Kidney (tissue), 14 donors: ENCODE results near the gene HNRNPM. TPM values are rescaled to one million over a fixed set of nuclear protein-coding genes. Genes with fewer than 3 reads are reported as not detected.

Experiments
- DNase-seq, 5 donors: peaks; one replicate each; pipeline ENCODE4 v3.0.0-alpha.2; 2013 to 2020
- FAIRE-seq: peaks from 2 replicates; lab custom pipeline; 2012; peaks lifted over from hg19 to GRCh38; lab: Jason Lieb, UNC
- H3K27ac ChIP-seq, 2 donors: one replicate each; pipeline ENCODE4 v1.7.0; 2013; ENCODE audit warnings: low read depth in 2 of 2, low read length in 2 of 2, inconsistent platforms in 1 of 2
- H3K27me3 ChIP-seq: one replicate; pipeline ENCODE4 v1.7.1; 2013; ENCODE audit warnings: low read length, inconsistent platforms; ENCODE audit not compliant: control insufficient read depth, insufficient read depth
- H3K36me3 ChIP-seq, 3 donors: one replicate each; pipeline versions ENCODE4 v1.7.0 to v1.7.1; 2013; ENCODE audit warnings: low read length in 3 of 3, control low read depth in 1 of 3, inconsistent platforms in 1 of 3; ENCODE audit not compliant: insufficient read depth in 3 of 3, control insufficient read depth in 2 of 3
- H3K4me1 ChIP-seq, 3 donors: one replicate each; pipeline versions ENCODE4 v1.7.0 to v1.7.1; 2013; ENCODE audit warnings: low read length in 3 of 3, inconsistent platforms in 1 of 3, low read depth in 1 of 3; ENCODE audit not compliant: control insufficient read depth in 2 of 3, insufficient read depth in 2 of 3
- H3K4me3 ChIP-seq, 3 donors: one replicate each; pipeline versions ENCODE4 v1.7.0 to v1.8.1; 2013; ENCODE audit warnings: low read length in 3 of 3, control low read depth in 1 of 3, inconsistent platforms in 1 of 3
- H3K9ac ChIP-seq, 3 donors: one replicate each; pipeline versions ENCODE4 v1.7.0 to v1.7.1; 2013; ENCODE audit warnings: low read length in 3 of 3, control low read depth in 1 of 3, inconsistent platforms in 1 of 3
- H3K9me3 ChIP-seq, 3 donors: one replicate each; pipeline versions ENCODE4 v1.7.0 to v1.7.1; 2013; ENCODE audit warnings: low read length in 3 of 3, control low read depth in 1 of 3, inconsistent platforms in 1 of 3; ENCODE audit not compliant: control insufficient read depth in 2 of 3, insufficient read depth in 1 of 3
- CTCF ChIP-seq: IDR thresholded peaks from 3 replicates; pipeline ENCODE4 v1.5.1; 2012; ENCODE audit warnings: mild to moderate bottlenecking, moderate library complexity, borderline replicate concordance; ENCODE audit not compliant: insufficient read depth; ENCODE audit errors: extremely low read depth
- intact Hi-C: fragments of 100-400 bp; cut with DNase I; formaldehyde crosslinking; loops from one replicate; pipeline ENCODE4 v1.11.1; 2022
- polyA plus RNA-seq: library from polyadenylated mRNA; stranded (reverse); fragments of 350-450 nt; fragmentation: Illumina TruSeq; extraction: RNeasy Lipid Tissue Mini Kit (QIAGEN cat#74804); gene quantifications from one replicate; pipeline ENCODE4 v1.2.3, GENCODE V29; 2014; ENCODE audit warnings: low read depth, low replicate concordance; ENCODE audit not compliant: insufficient read depth
- total RNA-seq: library from RNA; stranded (reverse); fragmentation: NEBNext Ultra II Directional; extraction: Animal tissue kit (Norgen Biotek cat#: 25700); gene quantifications from one replicate; pipeline ENCODE4 v1.2.1, GENCODE V29; 2021
- donor health status: control.
- donor health status: control.
- donor health status: control.
- donor health status: control.
- donor health status: control.
- donor health status: DM: yes; HTN: yes; CAD: no.
- donor health status: Normal renal cell carcinoma (clear cell type).

HNRNPM gene
- total and polyA plus RNA-seq, 2 donors from 2014 or later, result 103 to 164 TPM

- intact Hi-C loops, result no loop called here
- no peak overlapping the region for H3K27ac ChIP-seq
Observed at GRCh38 chr19:8511573-8512101, 66.9 kb downstream of the HNRNPM start.

GRCh38 chr19:8512115-8512967, 67.6 kb downstream of the HNRNPM start:
- peaks cover 0 to 10% (median 4%) of the 10 kb centered on the region in 3 donors for H3K4me1 ChIP-seq
- FAIRE-seq (no peak), DNase-seq (peak in 2 of 5 donors; percentile 40 to 68)
- H3K36me3 ChIP-seq, result no peaks in the 10 kb centered on the region
- H3K27ac ChIP-seq, result peak overlapping the region in 1 of 2 donors; percentile 0
- H3K9ac ChIP-seq, result no peak overlapping the region
- TF ChIP-seq CTCF, result no peak
- no peak overlapping the region for H3K4me3 ChIP-seq
- no peaks in the 10 kb centered on the region for H3K27me3 ChIP-seq
- intact Hi-C loops, result no loop called here
- no peaks in the 10 kb centered on the region for H3K9me3 ChIP-seq

More at GRCh38 chr19:8511573-8512101, 66.9 kb downstream of the HNRNPM start:
- no peak for TF ChIP-seq CTCF
- Histone ChIP-seq H3K4me1 (peaks cover 0 to 10% (median 4%) of the 10 kb centered on the region in 3 donors), H3K27me3 (no peaks in the 10 kb centered on the region), H3K9ac (no peak overlapping the region), H3K4me3 (no peak overlapping the region), H3K9me3 (no peaks in the 10 kb centered on the region), H3K36me3 (no peaks in the 10 kb centered on the region)
- FAIRE-seq, result no peak
- DNase-seq, result peak in 1 of 5 donors; percentile 76

- H3K4me1 ChIP-seq, result peaks cover 0 to 10% (median 4%) of the 10 kb centered on the region in 3 donors
Observed at GRCh38 chr19:8513036-8513686, 68.4 kb downstream of the HNRNPM start.

More at GRCh38 chr19:8513036-8513686, 68.4 kb downstream of the HNRNPM start:
- Histone ChIP-seq H3K27me3 (no peaks in the 10 kb centered on the region), H3K27ac (peak overlapping the region; percentile 97 to 98), H3K9me3 (no peaks in the 10 kb centered on the region), H3K36me3 (no peaks in the 10 kb centered on the region), H3K9ac (peak overlapping the region; percentile 3 to 74 (median 56)), H3K4me3 (peak overlapping the region; percentile 46 to 74 (median 51))
- no peak for TF ChIP-seq CTCF
- intact Hi-C loops, result no loop called here
- DNase-seq (peak in 1 of 5 donors; percentile 68), FAIRE-seq (no peak)
